Liver (tissue), 9 donors: ENCODE measurements around the gene PATL2. TPM values are rescaled to one million over a fixed set of nuclear protein-coding genes. Genes with fewer than 3 reads are reported as not detected.

Experiments
- DNase-seq: peaks from one replicate; pipeline ENCODE4 v3.0.0-alpha.2; 2017; ENCODE audit warnings: low spot score
- H3K27ac ChIP-seq, 2 donors: one replicate each; pipeline ENCODE4 v1.7.0; 2013; ENCODE audit warnings: inconsistent platforms in 2 of 2, low read length in 2 of 2, control low read depth in 1 of 2, low read depth in 1 of 2, mild to moderate bottlenecking in 1 of 2
- H3K27me3 ChIP-seq, 4 donors: one replicate each; pipeline versions ENCODE4 v1.6.1 to v1.7.0; 2013; ENCODE audit warnings: low read length in 3 of 4, inconsistent platforms in 1 of 4, mild to moderate bottlenecking in 1 of 4, moderate library complexity in 1 of 4; ENCODE audit not compliant: control insufficient read depth in 4 of 4, insufficient read depth in 4 of 4
- H3K36me3 ChIP-seq, 4 donors: one replicate each; pipeline versions ENCODE4 v1.6.1 to v1.7.0; 2013; ENCODE audit warnings: low read length in 3 of 4, mild to moderate bottlenecking in 3 of 4, low read depth in 1 of 4, moderate library complexity in 1 of 4; ENCODE audit not compliant: control insufficient read depth in 4 of 4, insufficient read depth in 3 of 4
- H3K4me1 ChIP-seq, 4 donors: one replicate each; pipeline versions ENCODE4 v1.6.1 to v1.7.0; 2013; ENCODE audit warnings: low read length in 3 of 4, mild to moderate bottlenecking in 3 of 4, moderate library complexity in 1 of 4; ENCODE audit not compliant: control insufficient read depth in 4 of 4, insufficient read depth in 4 of 4
- H3K4me3 ChIP-seq, 3 donors: one replicate each; pipeline versions ENCODE4 v1.6.1 to v1.7.0; 2013; ENCODE audit warnings: low read length in 3 of 3, control low read depth in 1 of 3, low read depth in 1 of 3, mild to moderate bottlenecking in 1 of 3
- H3K9ac ChIP-seq, 2 donors: one replicate each; pipeline ENCODE4 v1.7.0; 2013; ENCODE audit warnings: low read length in 2 of 2, mild to moderate bottlenecking in 2 of 2, moderate library complexity in 2 of 2, control low read depth in 1 of 2, low read depth in 1 of 2
- H3K9me3 ChIP-seq, 4 donors: one replicate each; pipeline versions ENCODE4 v1.6.1 to v1.7.0; 2013; ENCODE audit warnings: low read length in 3 of 4; ENCODE audit not compliant: control insufficient read depth in 4 of 4
- EGR1 ChIP-seq, 2 donors: IDR thresholded peaks; 2 replicates each; pipeline ENCODE4 v1.6.1; 2016 to 2018; ENCODE audit warnings: antibody characterized with exemption in 2 of 2, low read depth in 2 of 2
- FOXA1 ChIP-seq: IDR thresholded peaks from 2 replicates; pipeline ENCODE4 v1.6.1; 2016; ENCODE audit warnings: antibody characterized with exemption
- FOXA2 ChIP-seq: IDR thresholded peaks from 2 replicates; pipeline ENCODE4 v1.6.1; 2016; ENCODE audit warnings: antibody characterized with exemption
- GABPA ChIP-seq, 2 donors: IDR thresholded peaks in 1 of 2; conservative IDR thresholded peaks in 1 of 2; 2 replicates each; pipeline ENCODE4 v1.6.1; 2016; ENCODE audit warnings: antibody characterized with exemption in 2 of 2, mild to moderate bottlenecking in 1 of 2, moderate library complexity in 1 of 2
- HNF4A ChIP-seq, 2 donors: conservative IDR thresholded peaks; 2 replicates each; pipeline ENCODE4 v1.6.1; 2016; ENCODE audit warnings: antibody characterized with exemption in 2 of 2, mild to moderate bottlenecking in 2 of 2
- HNF4G ChIP-seq: IDR thresholded peaks from 2 replicates; pipeline ENCODE4 v1.6.1; 2016; ENCODE audit warnings: antibody characterized with exemption
- JUND ChIP-seq, 2 donors: IDR thresholded peaks; 2 replicates each; pipeline ENCODE4 v1.6.1; 2016; ENCODE audit warnings: antibody characterized with exemption in 2 of 2
- NR2F2 ChIP-seq: IDR thresholded peaks from 2 replicates; pipeline ENCODE4 v1.6.1; 2016; ENCODE audit warnings: antibody characterized with exemption
- RAD21 ChIP-seq, 2 donors: IDR thresholded peaks; 2 replicates each; pipeline ENCODE4 v1.6.1; 2016; ENCODE audit warnings: antibody characterized with exemption in 2 of 2, mild to moderate bottlenecking in 2 of 2
- RXRA ChIP-seq, 2 donors: IDR thresholded peaks; 2 replicates each; pipeline ENCODE4 v1.6.1; 2017 to 2018; ENCODE audit warnings: antibody characterized with exemption in 2 of 2, mild to moderate bottlenecking in 1 of 2
- SP1 ChIP-seq: IDR thresholded peaks from 2 replicates; pipeline ENCODE4 v1.6.1; 2018; ENCODE audit warnings: antibody characterized with exemption, mild to moderate bottlenecking
- TAF1 ChIP-seq: conservative IDR thresholded peaks from 2 replicates; pipeline ENCODE4 v1.6.1; 2016; ENCODE audit warnings: antibody characterized with exemption, mild to moderate bottlenecking
- YY1 ChIP-seq: IDR thresholded peaks from 2 replicates; pipeline ENCODE4 v1.6.1; 2016; ENCODE audit warnings: antibody characterized with exemption, mild to moderate bottlenecking
- WGBS: extraction: QIAGEN DNeasy Blood & Tissue Kit; methylation state at CpG from one replicate; pipeline ENCODE4 v1.1.7; 2013; 5-methylcytosine and 5-hydroxymethylcytosine counted together
- polyA plus RNA-seq, 2 donors: library from polyadenylated mRNA; stranded (reverse) in 1 of 2; unstranded in 1 of 2; fragments of 200-250 nt in 1 of 2; fragments of >200 nt in 1 of 2; fragmentation: Nextera tagmentation in 1 of 2; extraction: Ambion mirVana in 1 of 2; gene quantifications; one replicate each; pipeline versions ENCODE4 v1.2.1 to v1.2.3, GENCODE V29; 2013 to 2015
- total RNA-seq, 2 donors: library from RNA; depleted of rRNA; stranded (reverse); fragments of >200 nt; gene quantifications; one replicate each; pipeline ENCODE4 v1.2.3, GENCODE V29; 2014
- TF ChIP-seq, protein P1 (sequence below): IDR thresholded peaks from 2 replicates; pipeline ENCODE4 v1.6.1; 2016; ENCODE audit warnings: antibody characterized with exemption
- TF ChIP-seq, protein P2 (sequence below): IDR thresholded peaks from 2 replicates; pipeline ENCODE4 v1.6.1; 2016; ENCODE audit warnings: antibody characterized with exemption, mild to moderate bottlenecking
- TF ChIP-seq, protein P3 (sequence below): IDR thresholded peaks from 2 replicates; pipeline ENCODE4 v1.6.1; 2016; ENCODE audit warnings: antibody characterized with exemption
- TF ChIP-seq, protein P4 (sequence below): IDR thresholded peaks from 2 replicates; pipeline ENCODE4 v1.6.1; 2016; ENCODE audit warnings: antibody characterized with exemption
- donor health status: healthy.
- donor health status: healthy.
- donor health status: healthy.
- donor health status: healthy.
- donor health status: healthy.

The PATL2 gene
- total and polyA plus RNA-seq, 4 donors, result 0.32 to 1.0 (median 0.67) TPM

DNA sequence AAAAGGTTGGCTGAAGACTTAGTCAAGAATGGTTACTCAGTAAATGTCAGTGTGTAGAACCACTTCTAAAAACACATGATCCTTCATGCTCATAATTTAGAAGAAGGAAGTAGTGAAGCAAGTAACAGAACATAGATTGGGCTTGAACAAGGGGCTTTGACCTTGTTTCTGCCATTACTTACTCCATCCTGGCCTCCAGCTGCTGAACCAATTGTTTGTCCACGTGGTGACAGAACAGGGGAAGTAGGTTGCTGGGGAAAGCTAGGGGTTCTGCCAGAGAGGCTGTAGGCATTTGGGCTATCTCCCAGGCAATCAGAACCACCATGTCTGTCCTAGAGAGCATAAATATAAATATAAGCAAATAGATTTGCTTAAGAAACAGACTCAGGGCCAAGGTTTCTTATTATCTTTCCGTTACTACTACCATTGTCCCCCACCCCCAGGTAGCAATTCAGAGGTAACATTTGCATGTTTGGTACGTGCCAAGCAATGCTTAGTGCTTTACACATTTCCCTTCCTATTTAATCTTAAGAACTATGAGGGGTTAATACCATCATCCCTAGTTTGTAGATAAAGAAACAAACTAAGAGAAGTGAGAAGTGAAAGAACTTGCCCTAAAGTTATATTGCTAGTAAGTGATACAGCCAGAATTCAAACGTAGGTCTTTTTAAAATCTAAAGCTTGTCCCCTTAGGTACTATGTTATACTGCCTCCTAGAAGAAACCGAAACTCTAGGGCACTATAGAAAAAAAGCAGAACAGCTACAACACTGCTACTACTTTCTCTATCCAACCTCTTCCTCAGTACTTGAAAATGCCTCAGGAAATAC is 44.7 kb downstream of the PATL2 start:
- H3K27me3 ChIP-seq, result no peaks in the 10 kb centered on the region
- DNase-seq, result no peak
- no peaks in the 10 kb centered on the region for H3K9me3 ChIP-seq
- H3K36me3 ChIP-seq, result no peaks in the 10 kb centered on the region
- no peak overlapping the region for H3K9ac ChIP-seq
- H3K4me3 ChIP-seq, result no peak overlapping the region
- H3K27ac ChIP-seq, result peak overlapping the region in 1 of 2 donors; percentile 23
- TF ChIP-seq, protein P1, sequence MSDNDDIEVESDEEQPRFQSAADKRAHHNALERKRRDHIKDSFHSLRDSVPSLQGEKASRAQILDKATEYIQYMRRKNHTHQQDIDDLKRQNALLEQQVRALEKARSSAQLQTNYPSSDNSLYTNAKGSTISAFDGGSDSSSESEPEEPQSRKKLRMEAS, result no peak
- TF ChIP-seq RXRA (IDR thresholded peaks at IDR 0.05), result no peak
- no peak for TF ChIP-seq FOXA2
- TF ChIP-seq NR2F2, result no peak
- TF ChIP-seq, protein P2, sequence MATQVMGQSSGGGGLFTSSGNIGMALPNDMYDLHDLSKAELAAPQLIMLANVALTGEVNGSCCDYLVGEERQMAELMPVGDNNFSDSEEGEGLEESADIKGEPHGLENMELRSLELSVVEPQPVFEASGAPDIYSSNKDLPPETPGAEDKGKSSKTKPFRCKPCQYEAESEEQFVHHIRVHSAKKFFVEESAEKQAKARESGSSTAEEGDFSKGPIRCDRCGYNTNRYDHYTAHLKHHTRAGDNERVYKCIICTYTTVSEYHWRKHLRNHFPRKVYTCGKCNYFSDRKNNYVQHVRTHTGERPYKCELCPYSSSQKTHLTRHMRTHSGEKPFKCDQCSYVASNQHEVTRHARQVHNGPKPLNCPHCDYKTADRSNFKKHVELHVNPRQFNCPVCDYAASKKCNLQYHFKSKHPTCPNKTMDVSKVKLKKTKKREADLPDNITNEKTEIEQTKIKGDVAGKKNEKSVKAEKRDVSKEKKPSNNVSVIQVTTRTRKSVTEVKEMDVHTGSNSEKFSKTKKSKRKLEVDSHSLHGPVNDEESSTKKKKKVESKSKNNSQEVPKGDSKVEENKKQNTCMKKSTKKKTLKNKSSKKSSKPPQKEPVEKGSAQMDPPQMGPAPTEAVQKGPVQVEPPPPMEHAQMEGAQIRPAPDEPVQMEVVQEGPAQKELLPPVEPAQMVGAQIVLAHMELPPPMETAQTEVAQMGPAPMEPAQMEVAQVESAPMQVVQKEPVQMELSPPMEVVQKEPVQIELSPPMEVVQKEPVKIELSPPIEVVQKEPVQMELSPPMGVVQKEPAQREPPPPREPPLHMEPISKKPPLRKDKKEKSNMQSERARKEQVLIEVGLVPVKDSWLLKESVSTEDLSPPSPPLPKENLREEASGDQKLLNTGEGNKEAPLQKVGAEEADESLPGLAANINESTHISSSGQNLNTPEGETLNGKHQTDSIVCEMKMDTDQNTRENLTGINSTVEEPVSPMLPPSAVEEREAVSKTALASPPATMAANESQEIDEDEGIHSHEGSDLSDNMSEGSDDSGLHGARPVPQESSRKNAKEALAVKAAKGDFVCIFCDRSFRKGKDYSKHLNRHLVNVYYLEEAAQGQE, result no peak
- WGBS, result 69% methylated on average over 5 of the region's 5 CpGs
- peaks cover 0 to 8% (median 5%) of the 10 kb centered on the region in 4 donors for H3K4me1 ChIP-seq

DNA sequence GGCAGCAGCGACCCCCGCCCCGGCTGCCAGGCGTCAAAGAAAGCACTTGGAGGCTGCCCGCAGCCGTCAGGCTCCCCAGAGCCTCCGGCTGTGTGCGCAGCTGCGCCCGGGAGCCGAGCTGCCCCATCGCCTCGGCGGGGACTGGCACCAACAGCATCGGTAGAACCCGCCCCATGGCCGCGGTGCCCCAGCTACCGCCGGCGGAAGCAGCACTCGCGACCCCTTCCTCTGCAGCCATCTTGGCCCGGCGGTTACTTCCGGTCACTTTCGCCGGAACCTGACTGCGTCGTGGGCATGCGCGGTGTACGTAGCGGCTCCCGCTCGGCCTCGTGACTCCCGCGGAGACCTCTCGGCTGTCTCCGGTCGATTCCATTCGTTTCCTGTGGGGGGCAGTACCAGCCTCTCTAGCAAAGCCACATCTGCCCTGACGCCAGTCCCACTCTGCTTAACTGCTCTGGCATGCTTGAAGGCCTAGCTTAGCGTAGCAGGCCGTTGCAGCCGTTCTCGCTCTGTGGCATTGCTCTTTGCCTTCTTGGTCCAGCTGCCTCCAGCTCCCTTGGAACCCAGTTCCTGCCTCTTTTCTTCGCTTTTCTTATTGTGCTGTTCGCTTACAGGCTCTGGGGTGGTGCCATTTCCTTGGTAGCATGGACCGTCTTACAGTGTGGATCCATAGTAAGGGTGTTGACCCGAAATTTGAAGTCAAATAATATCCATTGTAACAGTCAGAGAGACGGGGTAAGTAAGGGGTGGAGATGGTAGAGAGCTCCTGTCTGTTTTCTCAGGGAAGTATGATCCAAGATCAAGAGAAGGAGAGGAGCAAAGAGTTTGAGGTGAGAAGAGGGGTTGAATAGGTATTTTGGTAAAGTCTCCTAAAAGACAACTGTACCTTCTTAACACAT is 47.5 kb downstream of the PATL2 start, which contains the start of gene SPG11:
Gene SPG11 (minus strand): TSS at position 253 of the 899 bp plus-strand sequence. CDS start 15 bp downstream, at position 238.
- Histone ChIP-seq H3K4me3 (peak within 1 kb of the TSS; percentile 81 to 99 (median 91)), H3K9me3 (no peaks in the 10 kb centered on the region), H3K27me3 (no peaks in the 10 kb centered on the region), H3K9ac (peak within 1 kb of the TSS; percentile 81 to 99), H3K36me3 (peaks cover 3 to 9% (median 6%) of the 10 kb centered on the region in 4 donors), H3K4me1 (peaks cover 0 to 8% (median 5%) of the 10 kb centered on the region in 4 donors), H3K27ac (peak within 1 kb of the TSS; percentile 97 to 98)
- WGBS, result 9% methylated on average over 53 of the region's 53 CpGs
- peak; percentile 95 for DNase-seq
- TF ChIP-seq SP1 (peak; percentile 52), TAF1 (peak; percentile 61), EGR1 (IDR thresholded peaks at IDR 0.05; ENCODE audit: low read depth in 2 of 2) (no peak), FOXA2 (no peak), JUND (IDR thresholded peaks at IDR 0.05) (peak in 1 of 2 donors; percentile 48), FOXA1 (no peak), YY1 (peak; percentile 98), RAD21 (IDR thresholded peaks at IDR 0.05) (peak; percentile 99), HNF4G (no peak), RXRA (IDR thresholded peaks at IDR 0.05) (peak; percentile 63 to 69), GABPA (IDR thresholded peaks at IDR 0.05 in 1 of 2, conservative IDR thresholded peaks at IDR 0.05 in 1 of 2) (peak; percentile 78 to 93), HNF4A (conservative IDR thresholded peaks at IDR 0.05) (peak; percentile 4 to 21)
- TF ChIP-seq, protein P3, sequence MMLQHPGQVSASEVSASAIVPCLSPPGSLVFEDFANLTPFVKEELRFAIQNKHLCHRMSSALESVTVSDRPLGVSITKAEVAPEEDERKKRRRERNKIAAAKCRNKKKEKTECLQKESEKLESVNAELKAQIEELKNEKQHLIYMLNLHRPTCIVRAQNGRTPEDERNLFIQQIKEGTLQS, result no peak
- TF ChIP-seq, protein P4, sequence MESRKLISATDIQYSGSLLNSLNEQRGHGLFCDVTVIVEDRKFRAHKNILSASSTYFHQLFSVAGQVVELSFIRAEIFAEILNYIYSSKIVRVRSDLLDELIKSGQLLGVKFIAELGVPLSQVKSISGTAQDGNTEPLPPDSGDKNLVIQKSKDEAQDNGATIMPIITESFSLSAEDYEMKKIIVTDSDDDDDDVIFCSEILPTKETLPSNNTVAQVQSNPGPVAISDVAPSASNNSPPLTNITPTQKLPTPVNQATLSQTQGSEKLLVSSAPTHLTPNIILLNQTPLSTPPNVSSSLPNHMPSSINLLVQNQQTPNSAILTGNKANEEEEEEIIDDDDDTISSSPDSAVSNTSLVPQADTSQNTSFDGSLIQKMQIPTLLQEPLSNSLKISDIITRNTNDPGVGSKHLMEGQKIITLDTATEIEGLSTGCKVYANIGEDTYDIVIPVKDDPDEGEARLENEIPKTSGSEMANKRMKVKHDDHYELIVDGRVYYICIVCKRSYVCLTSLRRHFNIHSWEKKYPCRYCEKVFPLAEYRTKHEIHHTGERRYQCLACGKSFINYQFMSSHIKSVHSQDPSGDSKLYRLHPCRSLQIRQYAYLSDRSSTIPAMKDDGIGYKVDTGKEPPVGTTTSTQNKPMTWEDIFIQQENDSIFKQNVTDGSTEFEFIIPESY, result peak; percentile 80
- TF ChIP-seq, protein P2, result peak; percentile 61
- TF ChIP-seq, protein P1, result peak; percentile 84
